DOHH2 (cell line): ENCODE results near the gene ORMDL3.

Experiments
- H3F3A ChIP-seq: fragments of 200-600 bp; sonication (generic), shearing (Covaris generic); 2 replicates; pipeline ENCODE4 v1.6.0; 2016; ENCODE audit warnings: antibody characterized with exemption, mild to moderate bottlenecking; ENCODE audit not compliant: control insufficient read depth, insufficient read depth
- H3K27ac ChIP-seq: fragments of 200-600 bp; sonication (generic); 2 replicates; pipeline ENCODE4 v1.5.1; 2014; ENCODE audit warnings: low read depth, mild to moderate bottlenecking, low read length, moderate library complexity
- H3K27me3 ChIP-seq: fragments of 200-600 bp; sonication (generic); 2 replicates; pipeline ENCODE4 v1.6.1; 2014; ENCODE audit warnings: mild to moderate bottlenecking, low read length, mixed read lengths; ENCODE audit not compliant: control insufficient read depth
- H3K36me3 ChIP-seq: fragments of 200-600 bp; sonication (generic); 2 replicates; pipeline ENCODE4 v1.6.1; 2014; ENCODE audit warnings: mild to moderate bottlenecking, low read length, moderate library complexity, mixed read lengths; ENCODE audit not compliant: control insufficient read depth
- H3K4me1 ChIP-seq: fragments of 200-600 bp; sonication (generic); 2 replicates; pipeline ENCODE4 v1.6.1; 2014; ENCODE audit warnings: mild to moderate bottlenecking, low read length, mixed read lengths; ENCODE audit not compliant: control insufficient read depth
- H3K4me2 ChIP-seq: fragments of 200-600 bp; sonication (generic); 2 replicates; pipeline ENCODE4 v1.6.0; 2014; ENCODE audit warnings: mild to moderate bottlenecking, low read length, moderate library complexity
- H3K4me3 ChIP-seq: fragments of 200-600 bp; sonication (generic); 2 replicates; pipeline ENCODE4 v1.5.1; 2014; ENCODE audit warnings: mild to moderate bottlenecking, low read length, mixed read lengths
- H3K79me2 ChIP-seq: fragments of 200-600 bp; sonication (generic); 2 replicates; pipeline ENCODE4 v1.6.1; 2014; ENCODE audit warnings: mild to moderate bottlenecking, low read length, mixed read lengths; ENCODE audit not compliant: control insufficient read depth
- H3K9me2 ChIP-seq: fragments of 200-600 bp; sonication (generic); replicated peaks from 2 replicates; pipeline ENCODE4 v1.6.1; 2014; ENCODE audit warnings: mild to moderate bottlenecking, low read length, mixed read lengths; ENCODE audit not compliant: control insufficient read depth
- H3K9me3 ChIP-seq: fragments of 200-600 bp; sonication (generic); 2 replicates; pipeline ENCODE4 v1.6.1; 2014; ENCODE audit warnings: antibody characterized with exemption, low read length, mixed read lengths; ENCODE audit not compliant: control insufficient read depth, insufficient read depth
- H4K20me1 ChIP-seq: fragments of 200-600 bp; sonication (generic); 2 replicates; pipeline ENCODE4 v1.6.0; 2014; ENCODE audit warnings: low read depth, mild to moderate bottlenecking, antibody characterized with exemption, low read length, moderate library complexity; ENCODE audit not compliant: control insufficient read depth, insufficient read depth
- CTCF ChIP-seq: fragments of 200-600 bp; sonication (generic); IDR thresholded peaks from one replicate; pipeline ENCODE4 v1.5.1; 2014; ENCODE audit warnings: antibody characterized with exemption, mild to moderate bottlenecking, low read depth, low read length; ENCODE audit not compliant: poor library complexity, severe bottlenecking
- EZH2phosphoT487 ChIP-seq: fragments of 200-600 bp; sonication (generic); IDR thresholded peaks from 2 replicates; pipeline ENCODE4 v1.6.1; 2017; ENCODE audit warnings: borderline replicate concordance, mild to moderate bottlenecking, antibody characterized with exemption, low read length, moderate library complexity, mixed read lengths

Gene ORMDL3

GRCh38 chr17:39927101-39927928 lies at the start of gene ORMDL3, which contains the start of gene LRRC3C:
ORMDL3 (minus strand) TSS chr17:39927601; CDS start chr17:39924203, 3,398 bp downstream.
LRRC3C (plus strand) TSS chr17:39927732; CDS start chr17:39941524, 13,792 bp downstream.
- TF ChIP-seq CTCF (no peak), EZH2phosphoT487 (no peak)
- Histone ChIP-seq H3K4me3 (peak within 1 kb of the TSS; percentile 92), H4K20me1 (no peaks in the 10 kb centered on the region), H3K27me3 (no peaks in the 10 kb centered on the region), H3F3A (no peaks in the 10 kb centered on the region), H3K36me3 (peaks cover 12% of the 10 kb centered on the region), H3K27ac (peak within 1 kb of the TSS; percentile 19), H3K4me1 (peaks cover 28% of the 10 kb centered on the region), H3K9me2 (no peaks in the 10 kb centered on the region), H3K79me2 (peaks cover 42% of the 10 kb centered on the region), H3K4me2 (peak within 1 kb of the TSS; percentile 96), H3K9me3 (no peaks in the 10 kb centered on the region)

GRCh38 chr17:39975801-39976200 lies 48.4 kb upstream of the ORMDL3 start:
- Histone ChIP-seq H3K27ac (no peak overlapping the region), H3K27me3 (peaks cover 19% of the 10 kb centered on the region), H3K4me2 (no peak overlapping the region), H4K20me1 (no peaks in the 10 kb centered on the region), H3F3A (no peaks in the 10 kb centered on the region), H3K36me3 (peaks cover under 1% of the 10 kb centered on the region; the same call in 1 of the 2 replicates), H3K4me3 (no peak overlapping the region), H3K79me2 (peaks cover 1% of the 10 kb centered on the region), H3K9me2 (no peaks in the 10 kb centered on the region), H3K4me1 (peaks cover 21% of the 10 kb centered on the region), H3K9me3 (no peaks in the 10 kb centered on the region)
- TF ChIP-seq EZH2phosphoT487 = no peak
- no peak for TF ChIP-seq CTCF

- no peak overlapping the region for H3K4me3 ChIP-seq
- no peaks in the 10 kb centered on the region for H3K9me3 ChIP-seq
- no peaks in the 10 kb centered on the region for H4K20me1 ChIP-seq
- H3K9me2 ChIP-seq = no peaks in the 10 kb centered on the region
- no peaks in the 10 kb centered on the region for H3K36me3 ChIP-seq
- no peak overlapping the region for H3K27ac ChIP-seq
- peaks cover 15% of the 10 kb centered on the region for H3K4me1 ChIP-seq
- no peaks in the 10 kb centered on the region for H3F3A ChIP-seq
- H3K4me2 ChIP-seq = no peak overlapping the region
- no peaks in the 10 kb centered on the region for H3K79me2 ChIP-seq
- peaks cover 22% of the 10 kb centered on the region for H3K27me3 ChIP-seq
- TF ChIP-seq EZH2phosphoT487 (no peak), CTCF (no peak)
Observed at GRCh38 chr17:39974433-39974832, 47.0 kb upstream of the ORMDL3 start.
